GM19239 (cell line): ENCODE results near the gene RHOBTB3.
A peak's percentile ranks its signal among the peaks of the same experiment; 100 is the strongest.
"Not testable (repeated sequence)": the region's sequence is repeated elsewhere in the genome, so short reads cannot be mapped to it uniquely, and the experiment has no call there.

Experiments used
- DNase-seq: peaks from one replicate; pipeline ENCODE4 v3.0.0; 2011; ENCODE audit warnings: low spot score; ENCODE audit not compliant: insufficient read length
- FAIRE-seq: peaks from 2 replicates; lab custom pipeline; 2011; peaks lifted over from hg19 to GRCh38; lab: Jason Lieb, UNC

The RHOBTB3 gene

GRCh38 chr5:95713246-95713645, 17.9 kb upstream of the RHOBTB3 start:
- not testable (repeated sequence) for FAIRE-seq

GRCh38 chr5:95713960-95714710, 17.0 kb upstream of the RHOBTB3 start:
- no peak for FAIRE-seq
- DNase-seq, result no peak

More at GRCh38 chr5:95713246-95713645, 17.9 kb upstream of the RHOBTB3 start:
- DNase-seq, result not testable (repeated sequence)

- no peak for FAIRE-seq
- no peak for DNase-seq
These were observed 15.2 kb upstream of the RHOBTB3 start for GRCh38 chr5:95715799-95716461.

GRCh38 chr5:95717439-95717838, 13.7 kb upstream of the RHOBTB3 start:
- no peak for DNase-seq
- no peak for FAIRE-seq

- DNase-seq (no peak), FAIRE-seq (peak; percentile 77)
These were observed 12.9 kb upstream of the RHOBTB3 start for GRCh38 chr5:95718203-95718602.

GRCh38 chr5:95718738-95719137, 12.4 kb upstream of the RHOBTB3 start:
- DNase-seq, result no peak
- peak; percentile 40 for FAIRE-seq

- FAIRE-seq (no peak), DNase-seq (no peak)
These were observed 10.9 kb upstream of the RHOBTB3 start for GRCh38 chr5:95720094-95720786.

GRCh38 chr5:95721582-95722295, 9.4 kb upstream of the RHOBTB3 start:
- DNase-seq, result no peak
- FAIRE-seq, result peak; percentile 18

GRCh38 chr5:95723632-95724369, 7.3 kb upstream of the RHOBTB3 start:
- FAIRE-seq (no peak), DNase-seq (no peak)

GRCh38 chr5:95725071-95725820, 5.9 kb upstream of the RHOBTB3 start:
- no peak for FAIRE-seq

GRCh38 chr5:95725937-95726810, 5.0 kb upstream of the RHOBTB3 start:
- DNase-seq (no peak), FAIRE-seq (peak; percentile 77)

More at GRCh38 chr5:95725071-95725820, 5.9 kb upstream of the RHOBTB3 start:
- DNase-seq, result no peak

GRCh38 chr5:95726811-95727763, 4.0 kb upstream of the RHOBTB3 start:
- FAIRE-seq, result no peak
- no peak for DNase-seq

GRCh38 chr5:95727764-95728191, 3.4 kb upstream of the RHOBTB3 start:
- DNase-seq (no peak), FAIRE-seq (peak; percentile 70)

- DNase-seq (no peak), FAIRE-seq (no peak)
These were observed 2.5 kb upstream of the RHOBTB3 start for GRCh38 chr5:95728494-95729114.

GRCh38 chr5:95729115-95730010, 1.8 kb upstream of the RHOBTB3 start:
- DNase-seq (no peak), FAIRE-seq (no peak)
